ENCODE measurements around the gene ZSWIM5. TPM values are rescaled to one million over a fixed set of nuclear protein-coding genes. Genes with fewer than 3 reads are reported as not detected.
"Not testable (repeated sequence)": the region's sequence is repeated elsewhere in the genome, so short reads cannot be mapped to it uniquely, and the experiment has no call there.

ZSWIM5 gene
- polyA plus RNA-seq, 4 donors, result 3.8 to 8.1 (median 4.3) TPM

- 2 to 6% (median 2%) methylated on average over 19 of the region's 19 CpGs for WGBS, 3 donors
- H3K27me3 ChIP-seq (ENCODE audit: control insufficient read depth in 3 of 3, insufficient read depth in 3 of 3, low read length in 3 of 3), result no peaks in the 10 kb centered on the region
- FAIRE-seq (no peak), DNase-seq (peak; percentile 10 to 28)
- H3K36me3 ChIP-seq (ENCODE audit: control insufficient read depth in 3 of 3, insufficient read depth in 2 of 3, low read depth in 1 of 3, low read length in 3 of 3), result peaks cover 0 to 5% (median 1%) of the 10 kb centered on the region in 3 donors
- H3K4me3 ChIP-seq (ENCODE audit: low read depth in 1 of 3, low read length in 3 of 3), result peak overlapping the region; percentile 62 to 93 (median 75)
- H3K4me1 ChIP-seq (ENCODE audit: control insufficient read depth in 3 of 3, insufficient read depth in 2 of 3, low read depth in 1 of 3, low read length in 2 of 3), result peaks cover 0 to 8% (median 6%) of the 10 kb centered on the region in 3 donors
- no peaks in the 10 kb centered on the region for H3K9me3 ChIP-seq (ENCODE audit: control insufficient read depth in 2 of 2, insufficient read depth in 1 of 2, low read depth in 1 of 2, low read length in 1 of 2)
- H3K27ac ChIP-seq (ENCODE audit: low read depth in 1 of 3, low read length in 2 of 3), result peak overlapping the region; percentile 62 to 85 (median 83)
These were observed 220.6 kb downstream of the ZSWIM5 start for GRCh38 chr1:44985747-44986359.

DNA sequence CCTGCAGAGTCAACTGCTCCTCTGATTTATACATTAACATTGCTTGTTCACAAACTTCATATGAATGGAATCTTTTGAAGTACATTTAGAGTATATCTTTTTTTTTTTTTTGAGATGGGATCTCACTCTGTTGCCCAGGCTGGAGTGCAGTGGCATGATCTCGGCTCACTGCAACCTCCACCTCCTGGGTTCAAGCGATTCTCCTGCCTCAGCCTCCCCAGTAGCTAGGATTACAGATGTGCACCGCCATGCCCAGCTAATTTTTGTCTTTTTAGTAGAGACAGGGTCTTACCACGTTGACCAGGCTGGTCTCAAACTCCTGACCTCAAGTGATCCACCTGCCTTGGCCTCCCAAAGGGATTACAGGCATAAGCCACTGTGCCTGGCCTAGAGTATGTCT lies 229.0 kb downstream of the ZSWIM5 start:
- H3K4me1 ChIP-seq (ENCODE audit: control insufficient read depth in 3 of 3, insufficient read depth in 2 of 3, low read depth in 1 of 3, low read length in 2 of 3); DNase-seq; H3K27ac ChIP-seq (ENCODE audit: low read depth in 1 of 3, low read length in 2 of 3); H3K4me3 ChIP-seq (ENCODE audit: low read depth in 1 of 3, low read length in 3 of 3); H3K27me3 ChIP-seq (ENCODE audit: control insufficient read depth in 3 of 3, insufficient read depth in 3 of 3, low read length in 3 of 3); FAIRE-seq; H3K9me3 ChIP-seq (ENCODE audit: control insufficient read depth in 2 of 2, insufficient read depth in 1 of 2, low read depth in 1 of 2, low read length in 1 of 2): not testable (repeated sequence)
- 95 to 98% (median 95%) methylated on average over 4 of the region's 4 CpGs for WGBS, 3 donors
- H3K36me3 ChIP-seq (ENCODE audit: control insufficient read depth in 3 of 3, insufficient read depth in 2 of 3, low read depth in 1 of 3, low read length in 3 of 3), result peaks cover 6 to 45% (median 11%) of the 10 kb centered on the region in 3 donors

- DNase-seq (no peak), FAIRE-seq (no peak)
- Histone ChIP-seq H3K9me3 (ENCODE audit: control insufficient read depth in 2 of 2, insufficient read depth in 1 of 2, low read depth in 1 of 2, low read length in 1 of 2) (no peaks in the 10 kb centered on the region), H3K36me3 (ENCODE audit: control insufficient read depth in 3 of 3, insufficient read depth in 2 of 3, low read depth in 1 of 3, low read length in 3 of 3) (peaks cover 6 to 44% (median 11%) of the 10 kb centered on the region in 3 donors), H3K4me3 (ENCODE audit: low read depth in 1 of 3, low read length in 3 of 3) (no peak overlapping the region), H3K4me1 (ENCODE audit: control insufficient read depth in 3 of 3, insufficient read depth in 2 of 3, low read depth in 1 of 3, low read length in 2 of 3) (no peaks in the 10 kb centered on the region), H3K27ac (ENCODE audit: low read depth in 1 of 3, low read length in 2 of 3) (no peak overlapping the region), H3K27me3 (ENCODE audit: control insufficient read depth in 3 of 3, insufficient read depth in 3 of 3, low read length in 3 of 3) (no peaks in the 10 kb centered on the region)
- 96 to 98% (median 98%) methylated on average over 2 of the region's 2 CpGs for WGBS, 3 donors
These were observed 230.2 kb downstream of the ZSWIM5 start for GRCh38 chr1:44976252-44976651.

GRCh38 chr1:44973645-44974044 lies 232.8 kb downstream of the ZSWIM5 start:
- Histone ChIP-seq H3K4me3 (ENCODE audit: low read depth in 1 of 3, low read length in 3 of 3) (no peak overlapping the region), H3K27ac (ENCODE audit: low read depth in 1 of 3, low read length in 2 of 3) (no peak overlapping the region), H3K9me3 (ENCODE audit: control insufficient read depth in 2 of 2, insufficient read depth in 1 of 2, low read depth in 1 of 2, low read length in 1 of 2) (no peaks in the 10 kb centered on the region), H3K36me3 (ENCODE audit: control insufficient read depth in 3 of 3, insufficient read depth in 2 of 3, low read depth in 1 of 3, low read length in 3 of 3) (peaks cover 4 to 29% (median 7%) of the 10 kb centered on the region in 3 donors), H3K27me3 (ENCODE audit: control insufficient read depth in 3 of 3, insufficient read depth in 3 of 3, low read length in 3 of 3) (no peaks in the 10 kb centered on the region), H3K4me1 (ENCODE audit: control insufficient read depth in 3 of 3, insufficient read depth in 2 of 3, low read depth in 1 of 3, low read length in 2 of 3) (no peaks in the 10 kb centered on the region)
- DNase-seq (no peak), FAIRE-seq (no peak)
- WGBS, 3 donors, result 77 to 93% (median 89%) methylated on average over 1 of the region's 1 CpG

- DNase-seq, result no peak
- Histone ChIP-seq H3K9me3 (ENCODE audit: control insufficient read depth in 2 of 2, insufficient read depth in 1 of 2, low read depth in 1 of 2, low read length in 1 of 2) (no peaks in the 10 kb centered on the region), H3K4me1 (ENCODE audit: control insufficient read depth in 3 of 3, insufficient read depth in 2 of 3, low read depth in 1 of 3, low read length in 2 of 3) (no peaks in the 10 kb centered on the region), H3K27ac (ENCODE audit: low read depth in 1 of 3, low read length in 2 of 3) (no peak overlapping the region), H3K4me3 (ENCODE audit: low read depth in 1 of 3, low read length in 3 of 3) (no peak overlapping the region), H3K27me3 (ENCODE audit: control insufficient read depth in 3 of 3, insufficient read depth in 3 of 3, low read length in 3 of 3) (no peaks in the 10 kb centered on the region), H3K36me3 (ENCODE audit: control insufficient read depth in 3 of 3, insufficient read depth in 2 of 3, low read depth in 1 of 3, low read length in 3 of 3) (peaks cover 0 to 25% (median 0%) of the 10 kb centered on the region in 3 donors)
- FAIRE-seq, result no peak
- 61 to 72% (median 72%) methylated on average over 4 of the region's 4 CpGs for WGBS, 3 donors
These were observed 236.1 kb downstream of the ZSWIM5 start for GRCh38 chr1:44970317-44970716.

Other genes starting within 250 kb of the ZSWIM5 start
- 10 to 100 TPM in 2 of 4 donors, 1 to 10 TPM in 2; 5.6 to 19.4 (median 12.5) TPM for gene EIF2B3, start 220.0 kb downstream of the ZSWIM5 start, polyA plus RNA-seq
- 100 to 1,000 TPM in 2 of 4 donors, 10 to 100 TPM in 2; 54.2 to 148 (median 81.9) TPM for gene HECTD3, start 195.3 kb downstream of the ZSWIM5 start, polyA plus RNA-seq
- 10 to 100 TPM; 52.1 to 85.4 (median 73.8) TPM for gene UROD, start 194.4 kb downstream of the ZSWIM5 start, polyA plus RNA-seq
- 10 to 100 TPM in 1 of 4 donors, 1 to 10 TPM in 3; 1.1 to 10.7 (median 4.1) TPM for gene HPDL, start 120.3 kb upstream of the ZSWIM5 start, polyA plus RNA-seq
- 10 to 100 TPM in 3 of 4 donors, 1 to 10 TPM in 1; 9.6 to 18.4 (median 13.8) TPM for gene TOE1, start 133.6 kb upstream of the ZSWIM5 start, polyA plus RNA-seq
- 10 to 100 TPM; 17.1 to 37.6 (median 35.8) TPM for gene MUTYH, start 133.8 kb upstream of the ZSWIM5 start, polyA plus RNA-seq